Thyroid gland (tissue), 4 donors: Measurements from ENCODE around the gene OTULINL.

Experiments used
- POLR2A ChIP-seq, 2 donors: fragments of 450-650 bp; IDR thresholded peaks; one replicate each; pipeline ENCODE4 v1.6.1; 2017; ENCODE audit warnings: antibody characterized with exemption in 2 of 2, mild to moderate bottlenecking in 2 of 2, moderate library complexity in 1 of 2
- TF ChIP-seq, protein P1 (sequence below), 6 experiments: fragments of 200-600 bp in 3 of 6; fragments of 450-650 bp in 3 of 6; sonication (generic) in 3 of 6; IDR thresholded peaks; one replicate each; pipeline ENCODE4 v1.5.1; 2016 to 2019; ENCODE audit warnings: antibody characterized with exemption in 6 of 6, mild to moderate bottlenecking in 2 of 6, inconsistent platforms in 1 of 6, moderate library complexity in 1 of 6

DNA sequence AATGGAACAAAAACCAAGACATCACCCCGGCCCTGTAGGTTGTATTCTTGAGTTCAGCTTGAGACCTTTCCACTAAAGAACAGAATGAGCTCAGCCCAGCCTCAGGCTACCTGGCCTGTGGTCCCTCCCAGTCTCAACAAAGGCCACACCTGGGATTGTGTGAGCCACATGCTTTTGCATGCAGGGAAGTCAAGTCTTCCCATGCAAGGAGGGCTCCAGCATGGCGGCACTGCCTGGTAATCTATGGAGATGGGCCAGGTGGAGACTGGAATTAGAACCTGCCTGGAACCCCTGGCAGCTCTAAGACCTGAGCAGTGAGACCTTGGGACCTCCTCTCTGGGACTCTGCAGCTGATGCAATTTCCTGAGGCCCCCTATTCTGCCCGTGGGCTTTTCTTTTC is 49.4 kb upstream of the OTULINL start:
- TF ChIP-seq POLR2A (IDR thresholded peaks at IDR 0.05), result no peak
- TF ChIP-seq, protein P1, sequence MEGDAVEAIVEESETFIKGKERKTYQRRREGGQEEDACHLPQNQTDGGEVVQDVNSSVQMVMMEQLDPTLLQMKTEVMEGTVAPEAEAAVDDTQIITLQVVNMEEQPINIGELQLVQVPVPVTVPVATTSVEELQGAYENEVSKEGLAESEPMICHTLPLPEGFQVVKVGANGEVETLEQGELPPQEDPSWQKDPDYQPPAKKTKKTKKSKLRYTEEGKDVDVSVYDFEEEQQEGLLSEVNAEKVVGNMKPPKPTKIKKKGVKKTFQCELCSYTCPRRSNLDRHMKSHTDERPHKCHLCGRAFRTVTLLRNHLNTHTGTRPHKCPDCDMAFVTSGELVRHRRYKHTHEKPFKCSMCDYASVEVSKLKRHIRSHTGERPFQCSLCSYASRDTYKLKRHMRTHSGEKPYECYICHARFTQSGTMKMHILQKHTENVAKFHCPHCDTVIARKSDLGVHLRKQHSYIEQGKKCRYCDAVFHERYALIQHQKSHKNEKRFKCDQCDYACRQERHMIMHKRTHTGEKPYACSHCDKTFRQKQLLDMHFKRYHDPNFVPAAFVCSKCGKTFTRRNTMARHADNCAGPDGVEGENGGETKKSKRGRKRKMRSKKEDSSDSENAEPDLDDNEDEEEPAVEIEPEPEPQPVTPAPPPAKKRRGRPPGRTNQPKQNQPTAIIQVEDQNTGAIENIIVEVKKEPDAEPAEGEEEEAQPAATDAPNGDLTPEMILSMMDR (IDR thresholded peaks at IDR 0.05), result no peak
